Measurements from ENCODE around the gene CACNB2.
"Not testable (repeated sequence)": the region's sequence is repeated elsewhere in the genome, so short reads cannot be mapped to it uniquely, and the experiment has no call there.

The CACNB2 gene

GRCh38 chr10:18203471-18203870 is 63.2 kb downstream of the CACNB2 start:
- Histone ChIP-seq H3K27ac (ENCODE audit: low read length) (no peak overlapping the region), H3K9me3 (ENCODE audit: insufficient read depth, low read length) (no peaks in the 10 kb centered on the region), H3K4me1 (ENCODE audit: low read length) (no peaks in the 10 kb centered on the region), H3K4me2 (ENCODE audit: low read length) (no peak overlapping the region), H4K20me1 (ENCODE audit: insufficient read depth, low read length) (no peaks in the 10 kb centered on the region), H3K36me3 (replicated peaks; ENCODE audit: low read depth, low read length) (no peaks in the 10 kb centered on the region), H3K79me2 (ENCODE audit: low read length) (no peaks in the 10 kb centered on the region), H3K27me3 (ENCODE audit: low read depth, low read length) (no peaks in the 10 kb centered on the region), H2AFZ (ENCODE audit: low read depth, low read length) (no peak overlapping the region), H3K9ac (ENCODE audit: low read length) (no peak overlapping the region), H3K4me3 (ENCODE audit: low read length) (no peak overlapping the region)
- TF ChIP-seq EZH2phosphoT487 (IDR thresholded peaks at IDR 0.05; ENCODE audit: low read depth) (no peak), CTCF (IDR thresholded peaks at IDR 0.05; ENCODE audit: low read depth, low read length) (no peak)

- Histone ChIP-seq H3K36me3 (replicated peaks; ENCODE audit: low read depth, low read length) (no peaks in the 10 kb centered on the region), H3K4me1 (ENCODE audit: low read length) (no peaks in the 10 kb centered on the region), H4K20me1 (ENCODE audit: insufficient read depth, low read length) (no peaks in the 10 kb centered on the region), H3K27me3 (ENCODE audit: low read depth, low read length) (no peaks in the 10 kb centered on the region), H3K79me2 (ENCODE audit: low read length) (no peaks in the 10 kb centered on the region), H3K4me2 (ENCODE audit: low read length) (no peak overlapping the region), H3K4me3 (ENCODE audit: low read length) (no peak overlapping the region), H2AFZ (ENCODE audit: low read depth, low read length) (no peak overlapping the region), H3K27ac (ENCODE audit: low read length) (no peak overlapping the region), H3K9ac (ENCODE audit: low read length) (no peak overlapping the region), H3K9me3 (ENCODE audit: insufficient read depth, low read length) (no peaks in the 10 kb centered on the region)
- TF ChIP-seq CTCF (IDR thresholded peaks at IDR 0.05; ENCODE audit: low read depth, low read length) (no peak), EZH2phosphoT487 (IDR thresholded peaks at IDR 0.05; ENCODE audit: low read depth) (no peak)
These were observed 64.0 kb downstream of the CACNB2 start for GRCh38 chr10:18204039-18204835.

- no peak overlapping the region for H3K27ac ChIP-seq (ENCODE audit: low read length)
- no peak overlapping the region for H3K4me3 ChIP-seq (ENCODE audit: low read length)
- no peak overlapping the region for H2AFZ ChIP-seq (ENCODE audit: low read depth, low read length)
These were observed 65.0 kb downstream of the CACNB2 start for GRCh38 chr10:18205098-18205834.

GRCh38 chr10:18208186-18208585 is 68.0 kb downstream of the CACNB2 start:
- not testable (repeated sequence) for H3K4me3 ChIP-seq (ENCODE audit: low read length); H3K36me3 ChIP-seq (replicated peaks; ENCODE audit: low read depth, low read length); H3K9ac ChIP-seq (ENCODE audit: low read length); H3K27ac ChIP-seq (ENCODE audit: low read length); H3K4me1 ChIP-seq (ENCODE audit: low read length); H3K9me3 ChIP-seq (ENCODE audit: insufficient read depth, low read length); H3K79me2 ChIP-seq (ENCODE audit: low read length); H3K4me2 ChIP-seq (ENCODE audit: low read length); H2AFZ ChIP-seq (ENCODE audit: low read depth, low read length); H4K20me1 ChIP-seq (ENCODE audit: insufficient read depth, low read length); H3K27me3 ChIP-seq (ENCODE audit: low read depth, low read length)

More at GRCh38 chr10:18205098-18205834, 65.0 kb downstream of the CACNB2 start:
- Histone ChIP-seq H3K36me3 (replicated peaks; ENCODE audit: low read depth, low read length) (no peaks in the 10 kb centered on the region), H3K9me3 (ENCODE audit: insufficient read depth, low read length) (no peaks in the 10 kb centered on the region), H3K4me1 (ENCODE audit: low read length) (no peaks in the 10 kb centered on the region), H3K27me3 (ENCODE audit: low read depth, low read length) (no peaks in the 10 kb centered on the region), H4K20me1 (ENCODE audit: insufficient read depth, low read length) (no peaks in the 10 kb centered on the region), H3K79me2 (ENCODE audit: low read length) (no peaks in the 10 kb centered on the region), H3K4me2 (ENCODE audit: low read length) (no peak overlapping the region), H3K9ac (ENCODE audit: low read length) (no peak overlapping the region)
- TF ChIP-seq EZH2phosphoT487 (IDR thresholded peaks at IDR 0.05; ENCODE audit: low read depth), result no peak

- no peak for TF ChIP-seq CTCF (IDR thresholded peaks at IDR 0.05; ENCODE audit: low read depth, low read length)
- TF ChIP-seq EZH2phosphoT487 (IDR thresholded peaks at IDR 0.05; ENCODE audit: low read depth), result no peak
- Histone ChIP-seq H3K36me3 (replicated peaks; ENCODE audit: low read depth, low read length) (no peaks in the 10 kb centered on the region), H3K27me3 (ENCODE audit: low read depth, low read length) (no peaks in the 10 kb centered on the region), H3K27ac (ENCODE audit: low read length) (no peak overlapping the region), H3K4me3 (ENCODE audit: low read length) (no peak overlapping the region), H3K4me1 (ENCODE audit: low read length) (no peaks in the 10 kb centered on the region), H3K79me2 (ENCODE audit: low read length) (no peaks in the 10 kb centered on the region), H3K4me2 (ENCODE audit: low read length) (no peak overlapping the region), H3K9me3 (ENCODE audit: insufficient read depth, low read length) (no peaks in the 10 kb centered on the region), H3K9ac (ENCODE audit: low read length) (no peak overlapping the region), H2AFZ (ENCODE audit: low read depth, low read length) (no peak overlapping the region), H4K20me1 (ENCODE audit: insufficient read depth, low read length) (no peaks in the 10 kb centered on the region)
These were observed 69.0 kb downstream of the CACNB2 start for GRCh38 chr10:18209241-18209640.
